Type B pancreatic cell (in vitro differentiated cells): Measurements from ENCODE around the gene ATG3. TPM values are rescaled to one million over a fixed set of nuclear protein-coding genes. Genes with fewer than 3 reads are reported as not detected.

Experiments
- DNase-seq: peaks from one replicate; pipeline ENCODE4 v3.0.0; 2021; ENCODE audit warnings: mixed read lengths; ENCODE audit not compliant: unreplicated experiment; ENCODE audit errors: extremely low spot score
- H3K27ac Mint-ChIP-seq: 2 replicates; pipeline ENCODE4 v1.8.0; 2021; ENCODE audit warnings: mild to moderate bottlenecking, mixed read lengths
- H3K27me3 Mint-ChIP-seq: 2 replicates; pipeline ENCODE4 v1.8.0; 2021; ENCODE audit warnings: mixed read lengths
- H3K36me3 Mint-ChIP-seq: 2 replicates; pipeline ENCODE4 v1.8.0; 2021; ENCODE audit warnings: mixed read lengths
- H3K4me1 Mint-ChIP-seq: one replicate; pipeline ENCODE4 v1.8.0; 2021; ENCODE audit warnings: mixed read lengths; ENCODE audit not compliant: unreplicated experiment
- H3K4me3 Mint-ChIP-seq: 2 replicates; pipeline ENCODE4 v1.8.0; 2021; ENCODE audit warnings: mild to moderate bottlenecking, mixed read lengths
- H3K9me3 Mint-ChIP-seq: 2 replicates; pipeline ENCODE4 v1.8.0; 2021; ENCODE audit warnings: mixed read lengths
- CTCF ChIP-seq: fragments of 200-600 bp; sonication (generic); conservative IDR thresholded peaks from 2 replicates; pipeline ENCODE4 v1.5.0; 2021; ENCODE audit warnings: antibody characterized with exemption, mild to moderate bottlenecking
- total RNA-seq: library from RNA; stranded (reverse); gene quantifications from 2 replicates; pipeline ENCODE4 v1.2.1, GENCODE V29; 2021; ENCODE audit warnings: low replicate concordance

The ATG3 gene
- total RNA-seq, 1 donor from 2014 or later: 35.3 TPM

- TF ChIP-seq CTCF: no peak
- no peaks in the 10 kb centered on the region for H3K4me1 Mint-ChIP-seq
- no peaks in the 10 kb centered on the region for H3K9me3 Mint-ChIP-seq
- no peak overlapping the region for H3K27ac Mint-ChIP-seq
- no peak overlapping the region for H3K4me3 Mint-ChIP-seq
- DNase-seq: no peak
- H3K27me3 Mint-ChIP-seq: no peaks in the 10 kb centered on the region
- H3K36me3 Mint-ChIP-seq: no peaks in the 10 kb centered on the region
Measured at GRCh38 chr3:112486811-112487505, 74.8 kb downstream of the ATG3 start.

GRCh38 chr3:112484352-112484751, 77.4 kb downstream of the ATG3 start:
- no peak for DNase-seq
- no peak for TF ChIP-seq CTCF
- no peaks in the 10 kb centered on the region for H3K4me1 Mint-ChIP-seq
- H3K36me3 Mint-ChIP-seq: no peaks in the 10 kb centered on the region
- no peak overlapping the region for H3K4me3 Mint-ChIP-seq
- no peak overlapping the region for H3K27ac Mint-ChIP-seq
- no peaks in the 10 kb centered on the region for H3K9me3 Mint-ChIP-seq
- H3K27me3 Mint-ChIP-seq: no peaks in the 10 kb centered on the region

GRCh38 chr3:112482675-112483074, 79.1 kb downstream of the ATG3 start:
- Mint-ChIP-seq H3K27ac (no peak overlapping the region), H3K4me3 (no peak overlapping the region), H3K27me3 (no peaks in the 10 kb centered on the region), H3K36me3 (no peaks in the 10 kb centered on the region), H3K9me3 (no peaks in the 10 kb centered on the region), H3K4me1 (no peaks in the 10 kb centered on the region)
- TF ChIP-seq CTCF: no peak
- no peak for DNase-seq

Other genes with a start within 250 kb of the ATG3 start
- gene CD200, start 228.8 kb downstream of the ATG3 start, total RNA-seq: 11.9 and 20.1 TPM in 2 replicates
- not detected in 2 replicates for gene BTLA, start 62.5 kb downstream of the ATG3 start, total RNA-seq
- 23.9 and 31.6 TPM in 2 replicates for gene SLC35A5, start 83 bp upstream of the ATG3 start, total RNA-seq
- 169 and 174 TPM in 2 replicates for gene CCDC80, start 79.2 kb upstream of the ATG3 start, total RNA-seq